Measurements from ENCODE around the gene CYSRT1.

CYSRT1 gene

GRCh38 chr9:137254624-137255447, 29.9 kb downstream of the CYSRT1 start, which contains the start of gene NELFB (continued):
- TF ChIP-seq ZNF354C (tag by site-specific recombination; IDR thresholded peaks at IDR 0.05; ENCODE audit: borderline replicate concordance, low read depth) (no peak), IKZF3 (tag by site-specific recombination; IDR thresholded peaks at IDR 0.05) (peak; percentile 38; the same call in 1 of the 2 replicates), ZBTB7A (tag by site-specific recombination; IDR thresholded peaks at IDR 0.05; ENCODE audit: low read depth) (peak; percentile 70; the same call in 1 of the 2 replicates), ZNF16 (tag by site-specific recombination; IDR thresholded peaks at IDR 0.05; ENCODE audit: low read depth) (no peak), ZNF140 (tag by site-specific recombination; IDR thresholded peaks at IDR 0.05) (no peak), ZBTB44 (tag by site-specific recombination; IDR thresholded peaks at IDR 0.05) (peak; percentile 76; the same call in 1 of the 2 replicates), ZNF692 (tag by site-specific recombination; IDR thresholded peaks at IDR 0.05) (no peak), ZNF580 (tag by site-specific recombination; IDR thresholded peaks at IDR 0.05) (no peak), ZNF549 (tag by site-specific recombination; IDR thresholded peaks at IDR 0.05) (no peak)

GRCh38 chr9:137255448-137256114, 30.6 kb downstream of the CYSRT1 start:
- Histone ChIP-seq H3K4me1 (ENCODE audit: control insufficient read depth, insufficient read depth, low read length) (peaks cover 5% of the 10 kb centered on the region; the same call in 1 of the 2 replicates), H3K4me3 (ENCODE audit: low read depth, low read length) (peak overlapping the region; percentile 89), H3K27ac (ENCODE audit: extremely low read depth, low read depth, low read length) (peak overlapping the region; percentile 81), H3K9me3 (ENCODE audit: control insufficient read depth, insufficient read depth, low read depth, low read length) (no peaks in the 10 kb centered on the region), H3K36me3 (ENCODE audit: control insufficient read depth in 2 of 2, insufficient read depth in 1 of 2, low read length in 2 of 2) (peaks cover 9 to 20% of the 10 kb centered on the region in 2 experiments)
- ChIA-PET POLR2A (interaction anchor here (0.6 to 9.1 kb wide), 11 partner anchors 12 to 188 kb away, joined by 3 to 336 read pairs (median 6); partner anchors contain the start of genes EXD3, MAN1B1, NOXA1 and TUBB4B), CTCF (interaction anchor here (0.6 to 5.2 kb wide), 12 partner anchors 9 to 887 kb away, joined by 3 to 45 read pairs (median 5); partner anchors contain the start of gene TUBB4B)
- peak; percentile 45 for TF ChIP-seq ZBTB26 (tag by site-specific recombination; optimal IDR thresholded peaks at IDR 0.05)
- no peak for TF ChIP-seq PRDM1 (tag by site-specific recombination; IDR thresholded peaks at IDR 0.05)
- TF ChIP-seq ZNF433 (tag by site-specific recombination; IDR thresholded peaks at IDR 0.05; ENCODE audit: low read depth) = no peak
- no peak for TF ChIP-seq ZNF394 (tag by site-specific recombination; IDR thresholded peaks at IDR 0.05; ENCODE audit: borderline replicate concordance)
- TF ChIP-seq ZNF555 (tag by site-specific recombination; conservative IDR thresholded peaks at IDR 0.05) = no peak
- no peak for TF ChIP-seq ZNF10 (tag by site-specific recombination; IDR thresholded peaks at IDR 0.05)
- TF ChIP-seq ZNF704 (tag by site-specific recombination; IDR thresholded peaks at IDR 0.05) = no peak
- no peak for TF ChIP-seq ZNF791 (tag by site-specific recombination; IDR thresholded peaks at IDR 0.05)
- no peak for TF ChIP-seq ZNF473 (tag by site-specific recombination; IDR thresholded peaks at IDR 0.05)
- peak; percentile 38; the same call in 1 of the 2 replicates for TF ChIP-seq ZBTB17 (tag by site-specific recombination; IDR thresholded peaks at IDR 0.05)
- no peak for TF ChIP-seq ZIC2 (tag by site-specific recombination; IDR thresholded peaks at IDR 0.05)
- no peak for TF ChIP-seq ZNF561 (tag by site-specific recombination; IDR thresholded peaks at IDR 0.05; ENCODE audit: borderline replicate concordance)
- no peak for TF ChIP-seq ZNF426 (tag by site-specific recombination; IDR thresholded peaks at IDR 0.05)
- TF ChIP-seq PRDM6 (tag by site-specific recombination; IDR thresholded peaks at IDR 0.05) = no peak
- no peak for TF ChIP-seq ATF2 (tag by site-specific recombination; IDR thresholded peaks at IDR 0.05; ENCODE audit: low read depth)
- no peak for TF ChIP-seq ZNF624 (tag by site-specific recombination; IDR thresholded peaks at IDR 0.05)
